GM23248 (cell line): ENCODE measurements around the gene DIPK1B. TPM values are rescaled to one million over a fixed set of nuclear protein-coding genes. Genes with fewer than 3 reads are reported as not detected.
A peak's percentile ranks its signal among the peaks of the same experiment; 100 is the strongest.

Source experiments
- DNase-seq: peaks from one replicate; pipeline ENCODE4 v3.0.0-alpha.2; 2015
- H2AFZ ChIP-seq: fragments of 200-600 bp; sonication (generic); 2 replicates; pipeline ENCODE4 v1.6.1; 2016; ENCODE audit warnings: antibody characterized with exemption
- H3F3A ChIP-seq: fragments of 200-600 bp; sonication (generic); 2 replicates; pipeline ENCODE4 v1.6.1; 2016; ENCODE audit warnings: mild to moderate bottlenecking, antibody characterized with exemption, mixed run types; ENCODE audit not compliant: insufficient read depth
- H3K27ac ChIP-seq: fragments of 200-600 bp; sonication (generic); 2 replicates; pipeline ENCODE4 v1.5.1; 2016; ENCODE audit warnings: mild to moderate bottlenecking
- H3K27me3 ChIP-seq: fragments of 200-600 bp; sonication (generic); replicated peaks from 2 replicates; pipeline ENCODE4 v1.6.1; 2016; ENCODE audit warnings: mild to moderate bottlenecking; ENCODE audit not compliant: insufficient read depth
- H3K36me3 ChIP-seq: fragments of 200-600 bp; sonication (generic); 2 replicates; pipeline ENCODE4 v1.6.1; 2016; ENCODE audit warnings: low read depth, mild to moderate bottlenecking
- H3K4me1 ChIP-seq: fragments of 200-600 bp; sonication (generic); 2 replicates; pipeline ENCODE4 v1.6.1; 2016; ENCODE audit warnings: mild to moderate bottlenecking; ENCODE audit not compliant: insufficient read depth
- H3K4me2 ChIP-seq: fragments of 200-600 bp; sonication (generic); one replicate; pipeline ENCODE4 v1.6.1; 2016; ENCODE audit warnings: mild to moderate bottlenecking; ENCODE audit not compliant: unreplicated experiment
- H3K4me3 ChIP-seq: fragments of 200-600 bp; sonication (generic); 2 replicates; pipeline ENCODE4 v1.5.1; 2016; ENCODE audit warnings: mild to moderate bottlenecking
- H3K79me2 ChIP-seq: fragments of 200-600 bp; sonication (generic); 2 replicates; pipeline ENCODE4 v1.6.1; 2016; ENCODE audit warnings: mild to moderate bottlenecking; ENCODE audit not compliant: insufficient read depth
- H3K9ac ChIP-seq: fragments of 200-600 bp; sonication (generic); 2 replicates; pipeline ENCODE4 v1.6.1; 2016; ENCODE audit warnings: mild to moderate bottlenecking
- H3K9me2 ChIP-seq: fragments of 200-600 bp; sonication (generic); 2 replicates; pipeline ENCODE4 v1.6.1; 2016; ENCODE audit warnings: mixed run types, mild to moderate bottlenecking, moderate library complexity; ENCODE audit not compliant: insufficient read depth
- H3K9me3 ChIP-seq: fragments of 200-600 bp; sonication (generic); one replicate; pipeline ENCODE4 v1.6.1; 2017; ENCODE audit warnings: low read depth
- H4K20me1 ChIP-seq: fragments of 200-600 bp; sonication (generic); 2 replicates; pipeline ENCODE4 v1.6.0; 2016; ENCODE audit not compliant: insufficient read depth
- EZH2 ChIP-seq: fragments of 200-600 bp; sonication (generic); IDR thresholded peaks from 2 replicates; pipeline ENCODE4 v1.6.1; 2018; ENCODE audit warnings: antibody characterized with exemption, mild to moderate bottlenecking; ENCODE audit not compliant: insufficient read depth, poor library complexity, severe bottlenecking
- EZH2phosphoT487 ChIP-seq: fragments of 200-600 bp; sonication (generic); IDR thresholded peaks from 2 replicates; pipeline ENCODE4 v1.6.1; 2018; ENCODE audit warnings: antibody characterized with exemption, moderate library complexity, mild to moderate bottlenecking, low read depth; ENCODE audit not compliant: insufficient read depth
- WGBS, 2 experiments: methylation state at CpG; one replicate each; pipeline ENCODE4 v1.1.6; 2015 to 2017; ENCODE audit warnings: low lambda C conversion rate in 2 of 2, low coverage in 1 of 2; ENCODE audit errors: missing lambda C conversion rate in 2 of 2; 5-methylcytosine and 5-hydroxymethylcytosine counted together
- in situ Hi-C: fragments of 300-500 bp; cut with MboI; formaldehyde crosslinking; loops from 2 replicates; pipeline ENCODE4 v1.15.0; 2020
- polyA plus RNA-seq: library from polyadenylated mRNA; unstranded; fragments of >200 nt; fragmentation: Nextera tagmentation; extraction: Ambion mirVana; gene quantifications from 2 replicates; pipeline ENCODE4 v1.2.1, GENCODE V29; 2016
- total RNA-seq: library from RNA; depleted of rRNA; stranded (reverse); fragments of >200 nt; shearing (Covaris generic); gene quantifications from 2 replicates; pipeline ENCODE4 v1.2.3, GENCODE V29; 2014; rRNA removed

DIPK1B gene
- total RNA-seq (not detected in 2 replicates), polyA plus RNA-seq (0.15 TPM in 1 of 2 replicates, not detected in the other)

GRCh38 chr9:136711751-136712689 lies at the start of gene DIPK1B:
DIPK1B (plus strand) TSS chr9:136712572; CDS start chr9:136712666, 94 bp downstream.
- no peaks in the 10 kb centered on the region for H3K36me3 ChIP-seq
- no peak within 1 kb of the TSS for H3K9ac ChIP-seq
- no peak within 1 kb of the TSS for H3K27ac ChIP-seq
- no peak within 1 kb of the TSS for H3K4me3 ChIP-seq
- H3K27me3 ChIP-seq, result 0 out of 2 replicates have a peak, but pooled peaks cover 5% of the 10 kb centered on the region
- DNase-seq, result peak; percentile 32
- H3K9me3 ChIP-seq, result no peaks in the 10 kb centered on the region
- in situ Hi-C loops, result no loop called here
- no peak within 1 kb of the TSS for H3K4me2 ChIP-seq
- H3K9me2 ChIP-seq, result no peaks in the 10 kb centered on the region
- H2AFZ ChIP-seq, result no peak within 1 kb of the TSS
- 8 to 10% methylated on average over 42 of the region's 119 CpGs for WGBS, 2 experiments
- peaks cover 7% of the 10 kb centered on the region; the same call in 1 of the 2 replicates for H3K4me1 ChIP-seq
- H3F3A ChIP-seq, result 0 out of 2 replicates have a peak, but pooled peaks cover 14% of the 10 kb centered on the region
- H3K79me2 ChIP-seq, result no peaks in the 10 kb centered on the region
- H4K20me1 ChIP-seq, result no peaks in the 10 kb centered on the region
- TF ChIP-seq EZH2phosphoT487, result no peak
- TF ChIP-seq EZH2, result no peak

- Histone ChIP-seq H3K79me2 (no peaks in the 10 kb centered on the region), H2AFZ (no peak within 1 kb of the TSS), H3F3A (no peaks in the 10 kb centered on the region), H3K9me2 (no peaks in the 10 kb centered on the region), H3K4me3 (no peak within 1 kb of the TSS), H4K20me1 (no peaks in the 10 kb centered on the region), H3K27me3 (peaks cover 13% of the 10 kb centered on the region), H3K36me3 (no peaks in the 10 kb centered on the region), H3K27ac (no peak within 1 kb of the TSS), H3K4me1 (no peaks in the 10 kb centered on the region), H3K4me2 (no peak within 1 kb of the TSS), H3K9me3 (no peaks in the 10 kb centered on the region), H3K9ac (no peak within 1 kb of the TSS)
- in situ Hi-C loops, result no loop called here
- 84 to 86% methylated on average over 24 to 38 of the region's 38 CpGs for WGBS, 2 experiments
- TF ChIP-seq EZH2phosphoT487 (no peak), EZH2 (no peak)
- DNase-seq, result no peak
Measured at GRCh38 chr9:136662656-136663581, 49.5 kb upstream of the DIPK1B start, which contains the start of gene EGFL7. EGFL7 (plus strand) TSS chr9:136662916; CDS start chr9:136668283, 5,367 bp downstream.

- Histone ChIP-seq H3K27ac (no peak overlapping the region), H3K9me3 (no peaks in the 10 kb centered on the region), H3K4me1 (no peaks in the 10 kb centered on the region), H2AFZ (no peak overlapping the region), H3K4me2 (no peak overlapping the region), H3K36me3 (no peaks in the 10 kb centered on the region), H3F3A (no peaks in the 10 kb centered on the region), H3K4me3 (no peak overlapping the region), H3K9me2 (no peaks in the 10 kb centered on the region), H3K9ac (no peak overlapping the region), H3K27me3 (peaks cover 4% of the 10 kb centered on the region; the same call in 1 of the 2 replicates), H4K20me1 (no peaks in the 10 kb centered on the region), H3K79me2 (no peaks in the 10 kb centered on the region)
- no peak for DNase-seq
- TF ChIP-seq EZH2phosphoT487, result no peak
- in situ Hi-C loops, result no loop called here
- 81 to 91% methylated on average over 25 of the region's 27 CpGs for WGBS, 2 experiments
Measured at GRCh38 chr9:136664000-136664915, 48.1 kb upstream of the DIPK1B start.
